Measurements from ENCODE around the gene GPR33.

The GPR33 gene

GRCh38 chr14:31487886-31488285 is at the start of gene GPR33:
Gene GPR33 (minus strand): TSS chr14:31488039. CDS start chr14:31483965, 4,074 bp downstream.
- H3K9me3 ChIP-seq (ENCODE audit: control insufficient read depth, insufficient read depth, low read length): no peaks in the 10 kb centered on the region
- H3K27ac ChIP-seq (ENCODE audit: low read depth, low read length): no peak within 1 kb of the TSS
- no peaks in the 10 kb centered on the region for H3K36me3 ChIP-seq (ENCODE audit: control insufficient read depth, insufficient read depth, low read length)
- no peaks in the 10 kb centered on the region for H3K27me3 ChIP-seq (ENCODE audit: control insufficient read depth, insufficient read depth, low read length)
- no peak within 1 kb of the TSS for H3K9ac ChIP-seq (ENCODE audit: low read depth, low read length)
- H3K4me1 ChIP-seq (ENCODE audit: control insufficient read depth, insufficient read depth, low read length): no peaks in the 10 kb centered on the region
- H3K4me3 ChIP-seq (ENCODE audit: low read depth, low read length): no peak within 1 kb of the TSS

GRCh38 chr14:31536201-31536960 is 48.5 kb upstream of the GPR33 start:
- Histone ChIP-seq H3K4me3 (ENCODE audit: low read depth, low read length) (no peak overlapping the region), H3K9me3 (ENCODE audit: control insufficient read depth, insufficient read depth, low read length) (no peaks in the 10 kb centered on the region), H3K27ac (ENCODE audit: low read depth, low read length) (no peak overlapping the region), H3K36me3 (ENCODE audit: control insufficient read depth, insufficient read depth, low read length) (no peaks in the 10 kb centered on the region), H3K4me1 (ENCODE audit: control insufficient read depth, insufficient read depth, low read length) (no peaks in the 10 kb centered on the region), H3K27me3 (ENCODE audit: control insufficient read depth, insufficient read depth, low read length) (no peaks in the 10 kb centered on the region), H3K9ac (ENCODE audit: low read depth, low read length) (no peak overlapping the region)

- H3K9me3 ChIP-seq (ENCODE audit: control insufficient read depth, insufficient read depth, low read length): no peaks in the 10 kb centered on the region
- H3K36me3 ChIP-seq (ENCODE audit: control insufficient read depth, insufficient read depth, low read length): no peaks in the 10 kb centered on the region
- no peak overlapping the region for H3K9ac ChIP-seq (ENCODE audit: low read depth, low read length)
- no peak overlapping the region for H3K4me3 ChIP-seq (ENCODE audit: low read depth, low read length)
- H3K27ac ChIP-seq (ENCODE audit: low read depth, low read length): no peak overlapping the region
- H3K4me1 ChIP-seq (ENCODE audit: control insufficient read depth, insufficient read depth, low read length): no peaks in the 10 kb centered on the region
- no peaks in the 10 kb centered on the region for H3K27me3 ChIP-seq (ENCODE audit: control insufficient read depth, insufficient read depth, low read length)
Observed at GRCh38 chr14:31530136-31530535, 42.3 kb upstream of the GPR33 start.

- Histone ChIP-seq H3K27ac (ENCODE audit: low read depth, low read length) (no peak overlapping the region), H3K4me1 (ENCODE audit: control insufficient read depth, insufficient read depth, low read length) (no peaks in the 10 kb centered on the region), H3K9ac (ENCODE audit: low read depth, low read length) (no peak overlapping the region), H3K9me3 (ENCODE audit: control insufficient read depth, insufficient read depth, low read length) (no peaks in the 10 kb centered on the region), H3K27me3 (ENCODE audit: control insufficient read depth, insufficient read depth, low read length) (no peaks in the 10 kb centered on the region), H3K4me3 (ENCODE audit: low read depth, low read length) (no peak overlapping the region), H3K36me3 (ENCODE audit: control insufficient read depth, insufficient read depth, low read length) (no peaks in the 10 kb centered on the region)
Observed at GRCh38 chr14:31529053-31529452, 41.2 kb upstream of the GPR33 start.

GRCh38 chr14:31527546-31527945 is 39.7 kb upstream of the GPR33 start:
- Histone ChIP-seq H3K4me1 (ENCODE audit: control insufficient read depth, insufficient read depth, low read length) (no peaks in the 10 kb centered on the region), H3K9ac (ENCODE audit: low read depth, low read length) (no peak overlapping the region), H3K9me3 (ENCODE audit: control insufficient read depth, insufficient read depth, low read length) (no peaks in the 10 kb centered on the region), H3K27me3 (ENCODE audit: control insufficient read depth, insufficient read depth, low read length) (no peaks in the 10 kb centered on the region), H3K27ac (ENCODE audit: low read depth, low read length) (no peak overlapping the region), H3K36me3 (ENCODE audit: control insufficient read depth, insufficient read depth, low read length) (no peaks in the 10 kb centered on the region), H3K4me3 (ENCODE audit: low read depth, low read length) (no peak overlapping the region)

GRCh38 chr14:31527087-31527486 is 39.2 kb upstream of the GPR33 start:
- Histone ChIP-seq H3K4me1 (ENCODE audit: control insufficient read depth, insufficient read depth, low read length) (no peaks in the 10 kb centered on the region), H3K27ac (ENCODE audit: low read depth, low read length) (no peak overlapping the region), H3K4me3 (ENCODE audit: low read depth, low read length) (no peak overlapping the region), H3K9ac (ENCODE audit: low read depth, low read length) (no peak overlapping the region), H3K27me3 (ENCODE audit: control insufficient read depth, insufficient read depth, low read length) (no peaks in the 10 kb centered on the region), H3K36me3 (ENCODE audit: control insufficient read depth, insufficient read depth, low read length) (no peaks in the 10 kb centered on the region), H3K9me3 (ENCODE audit: control insufficient read depth, insufficient read depth, low read length) (no peaks in the 10 kb centered on the region)

- H3K27me3 ChIP-seq (ENCODE audit: control insufficient read depth, insufficient read depth, low read length): no peaks in the 10 kb centered on the region
- no peaks in the 10 kb centered on the region for H3K4me1 ChIP-seq (ENCODE audit: control insufficient read depth, insufficient read depth, low read length)
- H3K9me3 ChIP-seq (ENCODE audit: control insufficient read depth, insufficient read depth, low read length): no peaks in the 10 kb centered on the region
- no peak overlapping the region for H3K9ac ChIP-seq (ENCODE audit: low read depth, low read length)
- H3K4me3 ChIP-seq (ENCODE audit: low read depth, low read length): no peak overlapping the region
- no peak overlapping the region for H3K27ac ChIP-seq (ENCODE audit: low read depth, low read length)
- no peaks in the 10 kb centered on the region for H3K36me3 ChIP-seq (ENCODE audit: control insufficient read depth, insufficient read depth, low read length)
Observed at GRCh38 chr14:31510855-31511254, 23.0 kb upstream of the GPR33 start.

- H3K9me3 ChIP-seq (ENCODE audit: control insufficient read depth, insufficient read depth, low read length): no peaks in the 10 kb centered on the region
- no peak overlapping the region for H3K27ac ChIP-seq (ENCODE audit: low read depth, low read length)
Observed at GRCh38 chr14:31510222-31510621, 22.4 kb upstream of the GPR33 start.

GRCh38 chr14:31508135-31508534 is 20.3 kb upstream of the GPR33 start:
- Histone ChIP-seq H3K9me3 (ENCODE audit: control insufficient read depth, insufficient read depth, low read length) (no peaks in the 10 kb centered on the region), H3K4me1 (ENCODE audit: control insufficient read depth, insufficient read depth, low read length) (no peaks in the 10 kb centered on the region), H3K27ac (ENCODE audit: low read depth, low read length) (no peak overlapping the region), H3K36me3 (ENCODE audit: control insufficient read depth, insufficient read depth, low read length) (no peaks in the 10 kb centered on the region), H3K27me3 (ENCODE audit: control insufficient read depth, insufficient read depth, low read length) (no peaks in the 10 kb centered on the region), H3K4me3 (ENCODE audit: low read depth, low read length) (no peak overlapping the region), H3K9ac (ENCODE audit: low read depth, low read length) (no peak overlapping the region)

More at GRCh38 chr14:31510222-31510621, 22.4 kb upstream of the GPR33 start:
- H3K27me3 ChIP-seq (ENCODE audit: control insufficient read depth, insufficient read depth, low read length): no peaks in the 10 kb centered on the region
- H3K9ac ChIP-seq (ENCODE audit: low read depth, low read length): no peak overlapping the region
- no peaks in the 10 kb centered on the region for H3K4me1 ChIP-seq (ENCODE audit: control insufficient read depth, insufficient read depth, low read length)
- no peaks in the 10 kb centered on the region for H3K36me3 ChIP-seq (ENCODE audit: control insufficient read depth, insufficient read depth, low read length)
- no peak overlapping the region for H3K4me3 ChIP-seq (ENCODE audit: low read depth, low read length)

GRCh38 chr14:31505411-31505810 is 17.6 kb upstream of the GPR33 start:
- no peaks in the 10 kb centered on the region for H3K27me3 ChIP-seq (ENCODE audit: control insufficient read depth, insufficient read depth, low read length)
- H3K9ac ChIP-seq (ENCODE audit: low read depth, low read length): no peak overlapping the region
- no peaks in the 10 kb centered on the region for H3K36me3 ChIP-seq (ENCODE audit: control insufficient read depth, insufficient read depth, low read length)
- H3K27ac ChIP-seq (ENCODE audit: low read depth, low read length): no peak overlapping the region
- H3K4me1 ChIP-seq (ENCODE audit: control insufficient read depth, insufficient read depth, low read length): no peaks in the 10 kb centered on the region
- no peaks in the 10 kb centered on the region for H3K9me3 ChIP-seq (ENCODE audit: control insufficient read depth, insufficient read depth, low read length)
- H3K4me3 ChIP-seq (ENCODE audit: low read depth, low read length): no peak overlapping the region

GRCh38 chr14:31501870-31502269 is 14.0 kb upstream of the GPR33 start:
- Histone ChIP-seq H3K27ac (ENCODE audit: low read depth, low read length) (no peak overlapping the region), H3K9me3 (ENCODE audit: control insufficient read depth, insufficient read depth, low read length) (no peaks in the 10 kb centered on the region), H3K27me3 (ENCODE audit: control insufficient read depth, insufficient read depth, low read length) (no peaks in the 10 kb centered on the region), H3K9ac (ENCODE audit: low read depth, low read length) (no peak overlapping the region), H3K36me3 (ENCODE audit: control insufficient read depth, insufficient read depth, low read length) (no peaks in the 10 kb centered on the region), H3K4me1 (ENCODE audit: control insufficient read depth, insufficient read depth, low read length) (no peaks in the 10 kb centered on the region), H3K4me3 (ENCODE audit: low read depth, low read length) (no peak overlapping the region)
